Islet of Langerhans (tissue), 1 donor: ENCODE data around the gene RSPRY1.

ENCODE experiments used
- FAIRE-seq: peaks from one replicate; lab custom pipeline; 2011; peaks lifted over from hg19 to GRCh38; lab: Jason Lieb, UNC

The RSPRY1 gene

GRCh38 chr16:57152096-57153093 lies 33.7 kb upstream of the RSPRY1 start:
- FAIRE-seq: no peak

- no peak for FAIRE-seq
Measured at GRCh38 chr16:57153841-57154240, 32.3 kb upstream of the RSPRY1 start.

- no peak for FAIRE-seq
Measured at GRCh38 chr16:57155702-57156350, 30.3 kb upstream of the RSPRY1 start.

GRCh38 chr16:57156351-57156703 lies 29.8 kb upstream of the RSPRY1 start:
- FAIRE-seq: no peak

- FAIRE-seq: no peak
Measured at GRCh38 chr16:57157533-57157932, 28.6 kb upstream of the RSPRY1 start.

- no peak for FAIRE-seq
Measured at GRCh38 chr16:57159447-57159846, 26.7 kb upstream of the RSPRY1 start.

- no peak for FAIRE-seq
Measured at GRCh38 chr16:57163842-57164241, 22.3 kb upstream of the RSPRY1 start.

GRCh38 chr16:57165483-57165882 lies 20.6 kb upstream of the RSPRY1 start:
- no peak for FAIRE-seq

- no peak for FAIRE-seq
Measured at GRCh38 chr16:57165938-57166337, 20.2 kb upstream of the RSPRY1 start.

- no peak for FAIRE-seq
Measured at GRCh38 chr16:57166451-57166850, 19.7 kb upstream of the RSPRY1 start.

- FAIRE-seq: no peak
Measured at GRCh38 chr16:57166951-57167350, 19.2 kb upstream of the RSPRY1 start.

- FAIRE-seq: no peak
Measured at GRCh38 chr16:57167538-57167937, 18.6 kb upstream of the RSPRY1 start.

- FAIRE-seq: peak; percentile 58
Measured at GRCh38 chr16:57167953-57168352, 18.2 kb upstream of the RSPRY1 start.

GRCh38 chr16:57169327-57169726 lies 16.8 kb upstream of the RSPRY1 start:
- no peak for FAIRE-seq

GRCh38 chr16:57172721-57173290 lies 13.3 kb upstream of the RSPRY1 start:
- no peak for FAIRE-seq

GRCh38 chr16:57175896-57176295 lies 10.2 kb upstream of the RSPRY1 start:
- FAIRE-seq: no peak

GRCh38 chr16:57178196-57178595 lies 7.9 kb upstream of the RSPRY1 start:
- no peak for FAIRE-seq

- FAIRE-seq: no peak
Measured at GRCh38 chr16:57178793-57179212, 7.3 kb upstream of the RSPRY1 start.

GRCh38 chr16:57179215-57179828 lies 6.8 kb upstream of the RSPRY1 start:
- no peak for FAIRE-seq

- no peak for FAIRE-seq
Measured at GRCh38 chr16:57184113-57184512, 2.0 kb upstream of the RSPRY1 start.

GRCh38 chr16:57184887-57185445 lies 1.2 kb upstream of the RSPRY1 start:
- FAIRE-seq: no peak

- FAIRE-seq: no peak
Measured at GRCh38 chr16:57185446-57185944, 634 bp upstream of the RSPRY1 start.
